Measurements from ENCODE around the gene DENND2D. TPM values are rescaled to one million over a fixed set of nuclear protein-coding genes. Genes with fewer than 3 reads are reported as not detected.

DENND2D gene
- total RNA-seq, 2 donors from 2014 or later, result 15.8 to 19.8 TPM

GRCh38 chr1:111221633-111222291 is 21.3 kb upstream of the DENND2D start:
- TF ChIP-seq, protein P1, sequence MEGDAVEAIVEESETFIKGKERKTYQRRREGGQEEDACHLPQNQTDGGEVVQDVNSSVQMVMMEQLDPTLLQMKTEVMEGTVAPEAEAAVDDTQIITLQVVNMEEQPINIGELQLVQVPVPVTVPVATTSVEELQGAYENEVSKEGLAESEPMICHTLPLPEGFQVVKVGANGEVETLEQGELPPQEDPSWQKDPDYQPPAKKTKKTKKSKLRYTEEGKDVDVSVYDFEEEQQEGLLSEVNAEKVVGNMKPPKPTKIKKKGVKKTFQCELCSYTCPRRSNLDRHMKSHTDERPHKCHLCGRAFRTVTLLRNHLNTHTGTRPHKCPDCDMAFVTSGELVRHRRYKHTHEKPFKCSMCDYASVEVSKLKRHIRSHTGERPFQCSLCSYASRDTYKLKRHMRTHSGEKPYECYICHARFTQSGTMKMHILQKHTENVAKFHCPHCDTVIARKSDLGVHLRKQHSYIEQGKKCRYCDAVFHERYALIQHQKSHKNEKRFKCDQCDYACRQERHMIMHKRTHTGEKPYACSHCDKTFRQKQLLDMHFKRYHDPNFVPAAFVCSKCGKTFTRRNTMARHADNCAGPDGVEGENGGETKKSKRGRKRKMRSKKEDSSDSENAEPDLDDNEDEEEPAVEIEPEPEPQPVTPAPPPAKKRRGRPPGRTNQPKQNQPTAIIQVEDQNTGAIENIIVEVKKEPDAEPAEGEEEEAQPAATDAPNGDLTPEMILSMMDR (IDR thresholded peaks at IDR 0.05), result no peak

DNA sequence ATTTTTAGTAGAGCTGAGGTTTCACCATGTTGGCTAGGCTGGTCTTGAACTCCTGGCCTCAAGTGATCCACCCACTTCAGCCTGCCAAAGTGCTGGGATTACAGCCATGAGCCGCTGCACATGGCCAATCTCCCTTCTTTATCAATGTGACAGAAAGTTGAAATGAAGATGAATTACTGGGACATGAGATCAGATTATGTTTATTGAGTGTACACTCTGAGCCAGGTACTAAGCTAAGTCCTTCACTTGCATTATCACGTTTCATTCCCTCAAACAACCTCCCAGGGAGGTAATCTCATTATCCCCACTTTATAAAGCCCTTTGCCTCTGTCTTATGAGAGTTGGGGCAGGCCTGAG is 20.8 kb upstream of the DENND2D start:
- Histone ChIP-seq H3K27me3 (replicated peaks; ENCODE audit: insufficient read depth) (no peaks in the 10 kb centered on the region), H3K4me1 (ENCODE audit: control insufficient read depth in 1 of 2, low read depth in 2 of 2) (peaks cover 6 to 9% of the 10 kb centered on the region in 2 donors), H3K4me3 (no peak overlapping the region), H3K9me3 (no peaks in the 10 kb centered on the region), H3K27ac (no peak overlapping the region), H3K36me3 (no peaks in the 10 kb centered on the region)
- no peak for ATAC-seq (ENCODE audit: insufficient number of reproducible peaks, low FRiP score, low read depth)
- TF ChIP-seq, protein P1 (IDR thresholded peaks at IDR 0.05), result no peak
- no peak for DNase-seq (ENCODE audit: low spot score)

More at GRCh38 chr1:111221633-111222291, 21.3 kb upstream of the DENND2D start:
- H3K36me3 ChIP-seq, result no peaks in the 10 kb centered on the region
- no peaks in the 10 kb centered on the region for H3K27me3 ChIP-seq (replicated peaks; ENCODE audit: insufficient read depth)
- H3K4me3 ChIP-seq, result no peak overlapping the region
- ATAC-seq (ENCODE audit: insufficient number of reproducible peaks, low FRiP score, low read depth) (no peak), DNase-seq (ENCODE audit: low spot score) (no peak)
- peaks cover 6 to 9% of the 10 kb centered on the region in 2 donors for H3K4me1 ChIP-seq (ENCODE audit: control insufficient read depth in 1 of 2, low read depth in 2 of 2)
- H3K9me3 ChIP-seq, result no peaks in the 10 kb centered on the region
- H3K27ac ChIP-seq, result no peak overlapping the region

- Histone ChIP-seq H3K36me3 (no peaks in the 10 kb centered on the region), H3K4me3 (no peak overlapping the region), H3K4me1 (ENCODE audit: control insufficient read depth in 1 of 2, low read depth in 2 of 2) (peaks cover 6 to 9% of the 10 kb centered on the region in 2 donors), H3K27me3 (replicated peaks; ENCODE audit: insufficient read depth) (no peaks in the 10 kb centered on the region), H3K9me3 (no peaks in the 10 kb centered on the region), H3K27ac (no peak overlapping the region)
- ATAC-seq (ENCODE audit: insufficient number of reproducible peaks, low FRiP score, low read depth) (no peak), DNase-seq (ENCODE audit: low spot score) (no peak)
- TF ChIP-seq, protein P1 (IDR thresholded peaks at IDR 0.05), result no peak
These were observed 19.9 kb upstream of the DENND2D start for GRCh38 chr1:111220302-111220890.

- no peak for ATAC-seq (ENCODE audit: insufficient number of reproducible peaks, low FRiP score, low read depth)
- H3K4me3 ChIP-seq, result no peak overlapping the region
- TF ChIP-seq, protein P1 (IDR thresholded peaks at IDR 0.05), result no peak
These were observed 19.3 kb upstream of the DENND2D start for GRCh38 chr1:111219557-111220286.

More at GRCh38 chr1:111219557-111220286, 19.3 kb upstream of the DENND2D start:
- no peaks in the 10 kb centered on the region for H3K27me3 ChIP-seq (replicated peaks; ENCODE audit: insufficient read depth)
- no peaks in the 10 kb centered on the region for H3K9me3 ChIP-seq
- peaks cover 6 to 9% of the 10 kb centered on the region in 2 donors for H3K4me1 ChIP-seq (ENCODE audit: control insufficient read depth in 1 of 2, low read depth in 2 of 2)
- no peak overlapping the region for H3K27ac ChIP-seq
- DNase-seq (ENCODE audit: low spot score), result no peak
- H3K36me3 ChIP-seq, result no peaks in the 10 kb centered on the region
